ENCODE measurements around the gene SCGB3A2.

DNA sequence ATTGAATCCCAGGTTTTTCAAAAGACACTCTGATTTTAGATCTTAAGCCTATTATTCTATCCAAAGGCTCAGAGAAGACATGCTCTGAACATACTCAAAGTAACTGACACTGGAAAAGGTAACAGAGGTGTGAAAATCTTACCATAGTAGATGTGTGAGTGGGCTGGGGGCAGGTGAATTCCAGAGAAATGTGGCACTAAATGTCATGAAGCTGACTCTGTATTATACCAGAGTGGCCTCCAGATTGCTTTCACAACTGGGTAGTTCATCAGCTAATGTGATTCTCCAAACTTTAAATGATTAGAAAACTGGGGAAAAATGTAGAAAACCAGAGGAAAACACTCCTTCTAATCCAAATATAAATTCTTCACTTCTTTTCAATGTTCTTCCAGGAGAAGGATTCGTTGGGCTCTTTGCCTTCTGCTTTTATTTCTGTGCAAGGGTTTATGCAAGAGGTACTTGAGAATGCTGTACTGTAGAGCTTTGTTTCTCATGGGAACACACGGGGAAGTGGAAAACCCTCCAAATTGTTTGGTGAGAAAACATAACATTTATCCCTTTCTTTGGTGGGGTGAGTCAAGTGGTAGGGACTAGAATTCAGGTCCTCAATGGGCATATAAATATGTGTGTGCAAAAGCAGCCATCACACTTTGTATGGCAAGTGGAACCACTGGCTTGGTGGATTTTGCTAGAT lies at the start of gene SCGB3A2:
- TF ChIP-seq, protein P1, sequence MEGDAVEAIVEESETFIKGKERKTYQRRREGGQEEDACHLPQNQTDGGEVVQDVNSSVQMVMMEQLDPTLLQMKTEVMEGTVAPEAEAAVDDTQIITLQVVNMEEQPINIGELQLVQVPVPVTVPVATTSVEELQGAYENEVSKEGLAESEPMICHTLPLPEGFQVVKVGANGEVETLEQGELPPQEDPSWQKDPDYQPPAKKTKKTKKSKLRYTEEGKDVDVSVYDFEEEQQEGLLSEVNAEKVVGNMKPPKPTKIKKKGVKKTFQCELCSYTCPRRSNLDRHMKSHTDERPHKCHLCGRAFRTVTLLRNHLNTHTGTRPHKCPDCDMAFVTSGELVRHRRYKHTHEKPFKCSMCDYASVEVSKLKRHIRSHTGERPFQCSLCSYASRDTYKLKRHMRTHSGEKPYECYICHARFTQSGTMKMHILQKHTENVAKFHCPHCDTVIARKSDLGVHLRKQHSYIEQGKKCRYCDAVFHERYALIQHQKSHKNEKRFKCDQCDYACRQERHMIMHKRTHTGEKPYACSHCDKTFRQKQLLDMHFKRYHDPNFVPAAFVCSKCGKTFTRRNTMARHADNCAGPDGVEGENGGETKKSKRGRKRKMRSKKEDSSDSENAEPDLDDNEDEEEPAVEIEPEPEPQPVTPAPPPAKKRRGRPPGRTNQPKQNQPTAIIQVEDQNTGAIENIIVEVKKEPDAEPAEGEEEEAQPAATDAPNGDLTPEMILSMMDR (IDR thresholded peaks at IDR 0.05; ENCODE audit: insufficient read depth, low read length, poor library complexity, severe bottlenecking): no peak
- no peak for TF ChIP-seq EZH2phosphoT487 (conservative IDR thresholded peaks at IDR 0.05; ENCODE audit: low read length)
